ENCODE measurements around the gene EPHA2. TPM values are rescaled to one million over a fixed set of nuclear protein-coding genes. Genes with fewer than 3 reads are reported as not detected.
"Not testable (repeated sequence)": the region's sequence is repeated elsewhere in the genome, so short reads cannot be mapped to it uniquely, and the experiment has no call there.

The EPHA2 gene
- total and polyA plus RNA-seq, 4 donors = 2.9 to 11.1 (median 6.8) TPM

DNA sequence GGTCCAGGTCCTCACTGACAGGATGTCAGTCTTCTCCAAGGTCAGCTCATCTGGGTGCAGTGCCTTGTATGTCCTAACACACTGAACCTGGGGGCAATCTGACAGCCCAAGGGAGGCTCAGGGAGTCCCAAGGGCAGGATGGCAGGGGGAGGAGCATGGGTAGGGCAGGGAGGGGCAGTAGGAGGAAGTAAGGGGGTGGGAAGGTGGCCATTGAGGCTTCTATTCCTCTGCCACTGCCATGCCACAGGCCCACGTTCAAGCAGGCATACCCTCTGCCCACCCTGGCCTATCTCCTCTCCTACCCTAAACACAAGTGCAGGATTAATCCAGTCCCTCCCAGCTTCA is 43.3 kb upstream of the EPHA2 start:
- no peak for DNase-seq (ENCODE audit: low spot score)

DNA sequence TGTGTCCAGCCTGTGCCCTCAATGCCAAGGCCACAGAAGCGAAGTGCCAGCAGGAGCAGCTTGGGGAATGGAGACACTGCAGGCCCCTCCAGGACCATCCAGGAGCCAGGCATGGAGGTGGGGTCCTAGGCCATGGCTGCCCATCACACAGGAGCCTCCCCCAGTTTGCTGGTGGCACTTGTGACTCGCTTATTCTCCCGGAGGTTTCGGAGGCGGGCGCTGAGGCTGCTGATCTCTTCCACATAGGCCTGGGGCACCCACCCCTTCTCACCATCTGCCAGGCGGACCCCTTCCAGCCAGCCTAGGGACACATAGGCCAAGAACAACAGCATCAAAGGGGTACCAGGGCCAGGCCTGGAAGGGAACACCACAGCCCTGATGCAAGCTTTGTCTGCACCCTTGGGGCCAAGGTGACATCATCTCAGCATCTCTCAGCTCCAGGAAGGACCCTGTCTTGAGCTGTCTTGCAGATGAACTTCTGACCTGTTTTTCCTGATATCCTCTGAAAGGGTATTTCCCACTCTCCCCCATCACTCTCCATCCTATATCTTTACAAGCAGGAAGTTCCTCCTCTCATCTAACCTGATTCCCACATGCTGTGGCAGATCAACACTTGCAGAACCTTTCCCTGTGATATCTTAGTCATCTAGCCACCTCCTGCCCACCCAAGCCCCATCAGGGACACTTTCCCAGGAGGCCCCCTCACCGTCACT is 42.7 kb upstream of the EPHA2 start:
- Histone ChIP-seq H3K9me3 (ENCODE audit: control insufficient read depth in 4 of 4, low read length in 3 of 4) (no peaks in the 10 kb centered on the region), H3K27me3 (ENCODE audit: control insufficient read depth in 4 of 4, insufficient read depth in 4 of 4, low read length in 3 of 4) (no peaks in the 10 kb centered on the region), H3K9ac (ENCODE audit: low read depth in 1 of 2, low read length in 2 of 2) (no peak overlapping the region), H3K27ac (ENCODE audit: low read depth in 1 of 2, low read length in 2 of 2) (no peak overlapping the region), H3K36me3 (ENCODE audit: control insufficient read depth in 4 of 4, insufficient read depth in 3 of 4, low read depth in 1 of 4, low read length in 3 of 4) (no peaks in the 10 kb centered on the region), H3K4me1 (ENCODE audit: control insufficient read depth in 4 of 4, insufficient read depth in 4 of 4, low read length in 3 of 4) (no peaks in the 10 kb centered on the region), H3K4me3 (ENCODE audit: low read depth in 1 of 3, low read length in 3 of 3) (no peak overlapping the region)
- DNase-seq (ENCODE audit: low spot score) = no peak
- TF ChIP-seq, protein P1, sequence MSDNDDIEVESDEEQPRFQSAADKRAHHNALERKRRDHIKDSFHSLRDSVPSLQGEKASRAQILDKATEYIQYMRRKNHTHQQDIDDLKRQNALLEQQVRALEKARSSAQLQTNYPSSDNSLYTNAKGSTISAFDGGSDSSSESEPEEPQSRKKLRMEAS (IDR thresholded peaks at IDR 0.05) = no peak
- TF ChIP-seq HNF4A (conservative IDR thresholded peaks at IDR 0.05) (no peak), FOXA2 (IDR thresholded peaks at IDR 0.05) (no peak)
- TF ChIP-seq, protein P2, sequence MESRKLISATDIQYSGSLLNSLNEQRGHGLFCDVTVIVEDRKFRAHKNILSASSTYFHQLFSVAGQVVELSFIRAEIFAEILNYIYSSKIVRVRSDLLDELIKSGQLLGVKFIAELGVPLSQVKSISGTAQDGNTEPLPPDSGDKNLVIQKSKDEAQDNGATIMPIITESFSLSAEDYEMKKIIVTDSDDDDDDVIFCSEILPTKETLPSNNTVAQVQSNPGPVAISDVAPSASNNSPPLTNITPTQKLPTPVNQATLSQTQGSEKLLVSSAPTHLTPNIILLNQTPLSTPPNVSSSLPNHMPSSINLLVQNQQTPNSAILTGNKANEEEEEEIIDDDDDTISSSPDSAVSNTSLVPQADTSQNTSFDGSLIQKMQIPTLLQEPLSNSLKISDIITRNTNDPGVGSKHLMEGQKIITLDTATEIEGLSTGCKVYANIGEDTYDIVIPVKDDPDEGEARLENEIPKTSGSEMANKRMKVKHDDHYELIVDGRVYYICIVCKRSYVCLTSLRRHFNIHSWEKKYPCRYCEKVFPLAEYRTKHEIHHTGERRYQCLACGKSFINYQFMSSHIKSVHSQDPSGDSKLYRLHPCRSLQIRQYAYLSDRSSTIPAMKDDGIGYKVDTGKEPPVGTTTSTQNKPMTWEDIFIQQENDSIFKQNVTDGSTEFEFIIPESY (IDR thresholded peaks at IDR 0.05) = no peak
- 94% methylated on average over 8 of the region's 8 CpGs for WGBS

More for the DNA sequence above, 43.3 kb upstream of the EPHA2 start:
- H3K27ac ChIP-seq (ENCODE audit: low read depth in 1 of 2, low read length in 2 of 2) = no peak overlapping the region
- 72% methylated on average over 1 of the region's 1 CpG for WGBS
- no peak overlapping the region for H3K9ac ChIP-seq (ENCODE audit: low read depth in 1 of 2, low read length in 2 of 2)
- H3K4me1 ChIP-seq (ENCODE audit: control insufficient read depth in 4 of 4, insufficient read depth in 4 of 4, low read length in 3 of 4) = no peaks in the 10 kb centered on the region
- no peak overlapping the region for H3K4me3 ChIP-seq (ENCODE audit: low read depth in 1 of 3, low read length in 3 of 3)
- TF ChIP-seq RXRA (IDR thresholded peaks at IDR 0.05) = no peak
- H3K9me3 ChIP-seq (ENCODE audit: control insufficient read depth in 4 of 4, low read length in 3 of 4) = no peaks in the 10 kb centered on the region
- H3K27me3 ChIP-seq (ENCODE audit: control insufficient read depth in 4 of 4, insufficient read depth in 4 of 4, low read length in 3 of 4) = no peaks in the 10 kb centered on the region
- no peaks in the 10 kb centered on the region for H3K36me3 ChIP-seq (ENCODE audit: control insufficient read depth in 4 of 4, insufficient read depth in 3 of 4, low read depth in 1 of 4, low read length in 3 of 4)

DNA sequence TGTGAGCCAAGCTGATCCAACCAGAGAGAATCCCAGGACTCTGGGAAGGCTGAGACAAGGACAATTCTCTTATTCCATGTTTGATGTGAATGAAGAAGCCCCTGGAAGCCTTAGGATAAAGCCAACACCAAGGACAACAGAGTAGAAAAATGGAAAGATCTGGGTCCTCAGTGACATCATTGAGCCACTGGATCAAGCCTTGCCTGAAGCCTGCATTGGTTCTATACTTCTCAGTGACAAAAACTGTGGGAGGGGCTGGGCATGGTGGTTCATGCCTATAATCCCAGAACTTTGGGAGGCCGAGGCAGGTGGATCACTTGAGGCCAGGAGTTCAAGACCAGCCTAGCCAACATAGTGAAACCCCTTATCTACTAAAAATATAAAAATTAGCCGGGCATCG is 41.0 kb upstream of the EPHA2 start:
- Histone ChIP-seq H3K36me3 (ENCODE audit: control insufficient read depth in 4 of 4, insufficient read depth in 3 of 4, low read depth in 1 of 4, low read length in 3 of 4) (peaks cover 0 to 2% (median 0%) of the 10 kb centered on the region in 4 donors), H3K27ac (ENCODE audit: low read depth in 1 of 2, low read length in 2 of 2) (no peak overlapping the region), H3K4me3 (ENCODE audit: low read depth in 1 of 3, low read length in 3 of 3) (no peak overlapping the region), H3K4me1 (ENCODE audit: control insufficient read depth in 4 of 4, insufficient read depth in 4 of 4, low read length in 3 of 4) (no peaks in the 10 kb centered on the region), H3K27me3 (ENCODE audit: control insufficient read depth in 4 of 4, insufficient read depth in 4 of 4, low read length in 3 of 4) (no peaks in the 10 kb centered on the region), H3K9ac (ENCODE audit: low read depth in 1 of 2, low read length in 2 of 2) (no peak overlapping the region), H3K9me3 (ENCODE audit: control insufficient read depth in 4 of 4, low read length in 3 of 4) (no peaks in the 10 kb centered on the region)
- DNase-seq (ENCODE audit: low spot score) = no peak
- TF ChIP-seq FOXA1 (IDR thresholded peaks at IDR 0.05) (no peak), HNF4G (IDR thresholded peaks at IDR 0.05) (no peak), HNF4A (conservative IDR thresholded peaks at IDR 0.05) (no peak), FOXA2 (IDR thresholded peaks at IDR 0.05) (no peak), SP1 (IDR thresholded peaks at IDR 0.05) (no peak)
- TF ChIP-seq, protein P3, sequence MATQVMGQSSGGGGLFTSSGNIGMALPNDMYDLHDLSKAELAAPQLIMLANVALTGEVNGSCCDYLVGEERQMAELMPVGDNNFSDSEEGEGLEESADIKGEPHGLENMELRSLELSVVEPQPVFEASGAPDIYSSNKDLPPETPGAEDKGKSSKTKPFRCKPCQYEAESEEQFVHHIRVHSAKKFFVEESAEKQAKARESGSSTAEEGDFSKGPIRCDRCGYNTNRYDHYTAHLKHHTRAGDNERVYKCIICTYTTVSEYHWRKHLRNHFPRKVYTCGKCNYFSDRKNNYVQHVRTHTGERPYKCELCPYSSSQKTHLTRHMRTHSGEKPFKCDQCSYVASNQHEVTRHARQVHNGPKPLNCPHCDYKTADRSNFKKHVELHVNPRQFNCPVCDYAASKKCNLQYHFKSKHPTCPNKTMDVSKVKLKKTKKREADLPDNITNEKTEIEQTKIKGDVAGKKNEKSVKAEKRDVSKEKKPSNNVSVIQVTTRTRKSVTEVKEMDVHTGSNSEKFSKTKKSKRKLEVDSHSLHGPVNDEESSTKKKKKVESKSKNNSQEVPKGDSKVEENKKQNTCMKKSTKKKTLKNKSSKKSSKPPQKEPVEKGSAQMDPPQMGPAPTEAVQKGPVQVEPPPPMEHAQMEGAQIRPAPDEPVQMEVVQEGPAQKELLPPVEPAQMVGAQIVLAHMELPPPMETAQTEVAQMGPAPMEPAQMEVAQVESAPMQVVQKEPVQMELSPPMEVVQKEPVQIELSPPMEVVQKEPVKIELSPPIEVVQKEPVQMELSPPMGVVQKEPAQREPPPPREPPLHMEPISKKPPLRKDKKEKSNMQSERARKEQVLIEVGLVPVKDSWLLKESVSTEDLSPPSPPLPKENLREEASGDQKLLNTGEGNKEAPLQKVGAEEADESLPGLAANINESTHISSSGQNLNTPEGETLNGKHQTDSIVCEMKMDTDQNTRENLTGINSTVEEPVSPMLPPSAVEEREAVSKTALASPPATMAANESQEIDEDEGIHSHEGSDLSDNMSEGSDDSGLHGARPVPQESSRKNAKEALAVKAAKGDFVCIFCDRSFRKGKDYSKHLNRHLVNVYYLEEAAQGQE (IDR thresholded peaks at IDR 0.05) = no peak
- 85% methylated on average over 3 of the region's 3 CpGs for WGBS

DNA sequence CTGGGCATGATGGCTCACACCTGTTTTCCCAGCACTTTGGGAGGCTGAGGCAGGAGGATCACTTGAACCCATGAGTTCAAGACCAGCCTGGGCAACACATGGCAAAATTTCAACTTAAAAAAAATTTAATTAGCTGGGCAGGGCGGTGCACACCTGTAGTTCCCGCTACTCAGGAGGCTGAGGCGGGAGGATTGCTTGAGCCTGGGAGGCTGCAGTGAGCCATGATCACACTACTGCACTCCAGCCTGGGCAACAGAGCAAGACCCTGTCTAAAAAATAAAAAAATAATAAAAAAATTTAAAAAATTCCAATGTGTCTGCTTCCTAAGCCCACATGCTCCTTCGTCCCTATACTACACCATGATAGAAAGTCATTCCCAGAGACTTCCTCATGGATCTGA is 40.3 kb upstream of the EPHA2 start:
- H3K27me3 ChIP-seq (ENCODE audit: control insufficient read depth in 4 of 4, insufficient read depth in 4 of 4, low read length in 3 of 4); H3K4me1 ChIP-seq (ENCODE audit: control insufficient read depth in 4 of 4, insufficient read depth in 4 of 4, low read length in 3 of 4); H3K9me3 ChIP-seq (ENCODE audit: control insufficient read depth in 4 of 4, low read length in 3 of 4); H3K36me3 ChIP-seq (ENCODE audit: control insufficient read depth in 4 of 4, insufficient read depth in 3 of 4, low read depth in 1 of 4, low read length in 3 of 4); DNase-seq (ENCODE audit: low spot score); H3K9ac ChIP-seq (ENCODE audit: low read depth in 1 of 2, low read length in 2 of 2); H3K27ac ChIP-seq (ENCODE audit: low read depth in 1 of 2, low read length in 2 of 2); H3K4me3 ChIP-seq (ENCODE audit: low read depth in 1 of 3, low read length in 3 of 3): not testable (repeated sequence)
- WGBS = 97% methylated on average over 4 of the region's 4 CpGs

Data from liver (tissue), 9 donors.